ENCODE results near the gene EZR. TPM values are rescaled to one million over a fixed set of nuclear protein-coding genes. Genes with fewer than 3 reads are reported as not detected.
"Not testable (repeated sequence)": the region's sequence is repeated elsewhere in the genome, so short reads cannot be mapped to it uniquely, and the experiment has no call there.

Gene EZR
- total RNA-seq, 2 donors from 2014 or later = 26.8 to 55.2 TPM

GRCh38 chr6:158798311-158798710 lies 20.9 kb downstream of the EZR start:
- peak overlapping the region; percentile 26 to 42 for H3K27ac ChIP-seq
- H3K9me3 ChIP-seq = no peaks in the 10 kb centered on the region
- TF ChIP-seq, protein P1, sequence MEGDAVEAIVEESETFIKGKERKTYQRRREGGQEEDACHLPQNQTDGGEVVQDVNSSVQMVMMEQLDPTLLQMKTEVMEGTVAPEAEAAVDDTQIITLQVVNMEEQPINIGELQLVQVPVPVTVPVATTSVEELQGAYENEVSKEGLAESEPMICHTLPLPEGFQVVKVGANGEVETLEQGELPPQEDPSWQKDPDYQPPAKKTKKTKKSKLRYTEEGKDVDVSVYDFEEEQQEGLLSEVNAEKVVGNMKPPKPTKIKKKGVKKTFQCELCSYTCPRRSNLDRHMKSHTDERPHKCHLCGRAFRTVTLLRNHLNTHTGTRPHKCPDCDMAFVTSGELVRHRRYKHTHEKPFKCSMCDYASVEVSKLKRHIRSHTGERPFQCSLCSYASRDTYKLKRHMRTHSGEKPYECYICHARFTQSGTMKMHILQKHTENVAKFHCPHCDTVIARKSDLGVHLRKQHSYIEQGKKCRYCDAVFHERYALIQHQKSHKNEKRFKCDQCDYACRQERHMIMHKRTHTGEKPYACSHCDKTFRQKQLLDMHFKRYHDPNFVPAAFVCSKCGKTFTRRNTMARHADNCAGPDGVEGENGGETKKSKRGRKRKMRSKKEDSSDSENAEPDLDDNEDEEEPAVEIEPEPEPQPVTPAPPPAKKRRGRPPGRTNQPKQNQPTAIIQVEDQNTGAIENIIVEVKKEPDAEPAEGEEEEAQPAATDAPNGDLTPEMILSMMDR (IDR thresholded peaks at IDR 0.05) = no peak
- no peaks in the 10 kb centered on the region for H3K36me3 ChIP-seq
- H3K4me3 ChIP-seq = no peak overlapping the region
- H3K27me3 ChIP-seq (replicated peaks; ENCODE audit: insufficient read depth) = no peaks in the 10 kb centered on the region
- ATAC-seq (ENCODE audit: insufficient number of reproducible peaks, low FRiP score, low read depth) (no peak), DNase-seq (ENCODE audit: low spot score) (no peak)
- peaks cover 14 to 30% of the 10 kb centered on the region in 2 donors for H3K4me1 ChIP-seq (ENCODE audit: control insufficient read depth in 1 of 2, low read depth in 2 of 2)

DNA sequence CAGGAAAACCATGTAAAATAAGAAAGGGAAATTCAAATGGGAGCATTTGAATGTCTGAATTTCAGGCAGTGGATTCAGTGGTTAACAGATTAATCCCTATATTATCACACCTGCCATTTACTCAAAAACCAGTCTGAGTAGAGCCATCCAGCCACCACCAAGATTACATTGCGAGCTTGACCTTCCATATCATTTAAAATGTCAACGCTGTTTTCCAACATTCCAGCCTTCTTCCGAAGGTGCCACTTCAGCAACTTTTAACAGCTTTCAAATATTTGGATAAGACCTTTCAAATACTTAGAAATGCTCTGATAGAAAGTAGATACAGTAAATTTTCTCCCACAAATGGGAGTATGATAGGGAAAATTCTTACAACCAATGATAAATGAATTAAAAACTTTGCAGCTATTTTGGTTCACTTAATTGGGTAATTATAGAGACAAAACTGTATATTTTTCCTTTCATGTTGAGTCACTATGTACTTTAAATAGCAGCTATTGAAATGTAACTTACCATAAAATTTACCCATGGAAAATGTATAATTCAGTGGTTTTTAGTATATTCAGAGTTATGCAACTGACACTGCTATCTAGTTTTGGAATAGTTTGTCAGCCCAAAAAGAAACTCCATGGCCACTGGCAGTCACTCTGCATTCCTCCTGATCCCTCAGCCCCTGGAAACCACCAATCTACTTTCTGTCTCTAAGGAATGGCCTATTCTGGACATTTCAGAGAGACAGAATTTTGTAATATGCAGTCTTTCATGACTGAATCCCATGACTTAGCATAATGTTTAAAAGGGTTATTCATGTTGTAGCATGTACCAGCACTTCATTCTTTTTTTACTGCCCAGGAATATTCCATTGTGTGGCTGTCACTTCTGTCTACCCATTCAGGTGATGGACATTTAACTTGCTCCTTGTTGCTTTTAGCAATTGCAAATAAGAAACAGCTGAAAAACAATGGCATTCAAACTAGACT lies 21.5 kb downstream of the EZR start:
- Histone ChIP-seq H3K27ac (peak overlapping the region; percentile 26 to 42), H3K27me3 (replicated peaks; ENCODE audit: insufficient read depth) (no peaks in the 10 kb centered on the region), H3K36me3 (no peaks in the 10 kb centered on the region), H3K4me1 (ENCODE audit: control insufficient read depth in 1 of 2, low read depth in 2 of 2) (peaks cover 14 to 30% of the 10 kb centered on the region in 2 donors), H3K9me3 (no peaks in the 10 kb centered on the region), H3K4me3 (no peak overlapping the region)
- DNase-seq (ENCODE audit: low spot score) = no peak
- TF ChIP-seq, protein P1 (IDR thresholded peaks at IDR 0.05) = no peak
- no peak for ATAC-seq (ENCODE audit: insufficient number of reproducible peaks, low FRiP score, low read depth)

DNA sequence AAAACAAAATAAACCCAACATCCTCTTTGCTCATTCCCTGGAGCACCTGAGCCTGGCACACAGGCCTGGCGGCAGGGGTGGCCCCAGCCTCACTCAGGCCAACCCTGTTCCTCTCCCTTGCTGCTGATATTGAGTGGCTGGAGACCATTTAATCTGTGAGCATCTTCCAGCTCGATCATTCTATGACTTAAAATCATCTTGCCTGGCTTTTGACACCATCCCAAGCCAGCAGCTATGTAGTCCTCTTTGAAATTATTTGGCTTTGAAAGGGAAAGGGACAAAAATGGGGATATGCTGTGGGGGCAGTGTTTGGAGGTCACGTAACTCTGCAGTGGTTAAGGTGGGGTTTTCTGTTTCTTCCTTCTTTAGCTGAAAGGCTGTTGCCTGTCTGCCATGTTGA lies 22.8 kb downstream of the EZR start:
- Histone ChIP-seq H3K4me3 (no peak overlapping the region), H3K4me1 (ENCODE audit: control insufficient read depth in 1 of 2, low read depth in 2 of 2) (peaks cover 14 to 30% of the 10 kb centered on the region in 2 donors), H3K9me3 (no peaks in the 10 kb centered on the region), H3K27ac (no peak overlapping the region), H3K27me3 (replicated peaks; ENCODE audit: insufficient read depth) (no peaks in the 10 kb centered on the region), H3K36me3 (no peaks in the 10 kb centered on the region)
- TF ChIP-seq, protein P1 (IDR thresholded peaks at IDR 0.05) = no peak
- ATAC-seq (ENCODE audit: insufficient number of reproducible peaks, low FRiP score, low read depth) = no peak
- no peak for DNase-seq (ENCODE audit: low spot score)

DNA sequence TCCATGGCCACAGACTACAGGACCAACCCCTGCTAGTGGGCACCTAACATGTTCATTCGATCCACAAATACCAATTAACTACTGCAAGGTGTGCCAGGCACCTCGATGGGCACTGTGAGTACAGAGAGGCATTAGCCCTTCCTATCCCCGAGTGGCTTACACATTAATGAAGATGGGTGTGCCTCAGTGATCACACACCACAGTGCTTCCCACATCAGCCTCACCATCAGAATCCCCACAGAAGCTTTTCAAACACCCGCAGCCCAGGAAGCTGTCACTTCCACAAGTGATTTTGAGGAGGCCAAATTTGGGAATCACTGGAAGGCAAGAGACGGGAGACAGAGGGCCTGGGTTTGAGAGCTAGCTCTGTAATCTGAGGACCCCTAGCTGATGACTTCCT lies 23.7 kb downstream of the EZR start:
- Histone ChIP-seq H3K27ac (no peak overlapping the region), H3K36me3 (no peaks in the 10 kb centered on the region), H3K4me1 (ENCODE audit: control insufficient read depth in 1 of 2, low read depth in 2 of 2) (peaks cover 14 to 30% of the 10 kb centered on the region in 2 donors), H3K4me3 (no peak overlapping the region), H3K27me3 (replicated peaks; ENCODE audit: insufficient read depth) (no peaks in the 10 kb centered on the region), H3K9me3 (no peaks in the 10 kb centered on the region)
- ATAC-seq (ENCODE audit: insufficient number of reproducible peaks, low FRiP score, low read depth) (no peak), DNase-seq (ENCODE audit: low spot score) (no peak)
- TF ChIP-seq, protein P1 (IDR thresholded peaks at IDR 0.05) = no peak

DNA sequence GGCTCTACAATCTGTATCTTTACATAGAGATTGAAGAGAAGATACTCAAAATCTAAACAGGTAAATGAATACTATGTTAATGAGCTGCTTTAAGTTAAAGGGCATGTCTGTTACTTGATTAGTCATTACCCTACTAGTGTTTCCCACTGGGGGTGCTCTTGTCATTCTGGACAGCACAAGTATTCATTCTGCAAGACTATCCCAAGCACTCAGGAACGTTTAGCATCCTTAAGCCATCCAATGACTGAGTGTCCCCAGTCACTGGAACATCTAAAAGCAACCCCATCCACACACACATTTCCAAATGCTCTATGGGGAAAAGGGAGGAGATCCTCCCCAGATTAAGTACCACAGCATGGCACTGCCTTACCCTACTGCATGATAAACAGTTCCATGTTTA lies 25.7 kb downstream of the EZR start:
- no peak overlapping the region for H3K4me3 ChIP-seq
- H3K36me3 ChIP-seq = no peaks in the 10 kb centered on the region
- H3K4me1 ChIP-seq (ENCODE audit: control insufficient read depth in 1 of 2, low read depth in 2 of 2) = peaks cover 5 to 11% of the 10 kb centered on the region in 2 donors
- DNase-seq (ENCODE audit: low spot score) (no peak), ATAC-seq (ENCODE audit: insufficient number of reproducible peaks, low FRiP score, low read depth) (no peak)
- H3K27ac ChIP-seq = no peak overlapping the region
- H3K27me3 ChIP-seq (replicated peaks; ENCODE audit: insufficient read depth) = no peaks in the 10 kb centered on the region
- no peaks in the 10 kb centered on the region for H3K9me3 ChIP-seq
- TF ChIP-seq, protein P1 (IDR thresholded peaks at IDR 0.05) = no peak

- not testable (repeated sequence) for H3K36me3 ChIP-seq; H3K9me3 ChIP-seq; DNase-seq (ENCODE audit: low spot score); H3K4me3 ChIP-seq; H3K27me3 ChIP-seq (replicated peaks; ENCODE audit: insufficient read depth); H3K27ac ChIP-seq; H3K4me1 ChIP-seq (ENCODE audit: control insufficient read depth in 1 of 2, low read depth in 2 of 2); ATAC-seq (ENCODE audit: insufficient number of reproducible peaks, low FRiP score, low read depth)
These were observed 26.7 kb downstream of the EZR start for GRCh38 chr6:158792505-158792904.
